ENCODE measurements around the gene THOC6.

The THOC6 gene

GRCh38 chr16:3027489-3027795 lies 3.6 kb downstream of the THOC6 start:
- Histone ChIP-seq H3K36me3 (ENCODE audit: insufficient read depth) (no peaks in the 10 kb centered on the region), H2AFZ (ENCODE audit: low read depth) (no peak overlapping the region), H3K4me2 (peak overlapping the region; percentile 82; the same call in 1 of the 2 replicates), H3K4me1 (ENCODE audit: low read depth, poor library complexity, severe bottlenecking) (peaks cover 30% of the 10 kb centered on the region), H3K9ac (no peak overlapping the region), H3K79me2 (ENCODE audit: insufficient read depth, low read depth) (no peaks in the 10 kb centered on the region), H3K4me3 (IDR thresholded peaks at IDR 0.05; ENCODE audit: insufficient read depth, low read depth, low read length) (no peak overlapping the region), H3K27me3 (ENCODE audit: insufficient read depth, low read depth) (peaks cover 41% of the 10 kb centered on the region), H3K27ac (no peak overlapping the region), H4K20me1 (ENCODE audit: insufficient read depth) (no peaks in the 10 kb centered on the region)
- TF ChIP-seq CTCF (conservative IDR thresholded peaks at IDR 0.05; ENCODE audit: low read depth, low read length) = no peak

DNA sequence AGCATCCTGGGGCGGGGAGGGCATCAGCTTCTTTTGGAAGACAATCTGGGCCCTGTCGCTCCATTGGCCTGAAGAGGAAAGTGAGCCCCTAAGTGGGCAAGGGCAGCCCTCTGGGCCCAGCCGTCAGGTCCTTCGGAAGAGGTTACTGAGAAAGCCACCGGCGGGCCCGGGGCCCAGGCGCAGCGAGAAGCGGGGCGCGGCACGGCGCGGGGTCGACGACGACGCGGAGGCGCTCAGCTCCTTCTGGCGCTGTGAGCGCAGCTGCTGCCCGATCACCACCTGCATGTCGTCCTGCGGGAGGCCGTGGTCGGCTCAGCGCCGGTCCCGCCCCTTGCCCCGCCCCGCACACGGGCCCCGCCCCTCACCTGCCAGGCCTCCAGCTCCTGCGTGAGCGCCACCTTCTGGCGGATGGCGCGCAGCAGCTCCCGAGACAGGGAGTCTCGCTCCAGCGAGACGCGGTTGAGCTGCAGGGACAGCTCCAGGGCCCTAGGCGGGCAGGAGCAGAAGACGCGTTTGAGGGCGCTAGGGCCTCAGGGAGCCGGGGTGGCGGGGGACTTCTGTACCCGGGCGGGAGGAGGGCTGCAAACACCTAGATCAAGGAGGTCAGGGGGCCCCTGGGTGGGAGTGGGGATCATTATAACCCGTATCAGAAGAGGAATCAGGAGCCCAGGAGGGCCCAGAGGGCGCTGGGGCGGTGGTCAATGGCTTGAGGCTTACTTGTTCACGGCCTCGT lies 4.3 kb downstream of the THOC6 start:
- peak overlapping the region; percentile 82 for H3K4me2 ChIP-seq
- peaks cover 48% of the 10 kb centered on the region for H3K27me3 ChIP-seq (ENCODE audit: insufficient read depth, low read depth)
- no peak overlapping the region for H3K9ac ChIP-seq
- H3K27ac ChIP-seq = no peak overlapping the region
- H4K20me1 ChIP-seq (ENCODE audit: insufficient read depth) = no peaks in the 10 kb centered on the region
- peak overlapping the region; percentile 29; the same call in 1 of the 2 replicates for H2AFZ ChIP-seq (ENCODE audit: low read depth)
- peaks cover 30% of the 10 kb centered on the region for H3K4me1 ChIP-seq (ENCODE audit: low read depth, poor library complexity, severe bottlenecking)
- no peaks in the 10 kb centered on the region for H3K36me3 ChIP-seq (ENCODE audit: insufficient read depth)
- H3K4me3 ChIP-seq (IDR thresholded peaks at IDR 0.05; ENCODE audit: insufficient read depth, low read depth, low read length) = no peak overlapping the region
- H3K79me2 ChIP-seq (ENCODE audit: insufficient read depth, low read depth) = no peaks in the 10 kb centered on the region
- TF ChIP-seq CTCF (conservative IDR thresholded peaks at IDR 0.05; ENCODE audit: low read depth, low read length) = peak; percentile 65

DNA sequence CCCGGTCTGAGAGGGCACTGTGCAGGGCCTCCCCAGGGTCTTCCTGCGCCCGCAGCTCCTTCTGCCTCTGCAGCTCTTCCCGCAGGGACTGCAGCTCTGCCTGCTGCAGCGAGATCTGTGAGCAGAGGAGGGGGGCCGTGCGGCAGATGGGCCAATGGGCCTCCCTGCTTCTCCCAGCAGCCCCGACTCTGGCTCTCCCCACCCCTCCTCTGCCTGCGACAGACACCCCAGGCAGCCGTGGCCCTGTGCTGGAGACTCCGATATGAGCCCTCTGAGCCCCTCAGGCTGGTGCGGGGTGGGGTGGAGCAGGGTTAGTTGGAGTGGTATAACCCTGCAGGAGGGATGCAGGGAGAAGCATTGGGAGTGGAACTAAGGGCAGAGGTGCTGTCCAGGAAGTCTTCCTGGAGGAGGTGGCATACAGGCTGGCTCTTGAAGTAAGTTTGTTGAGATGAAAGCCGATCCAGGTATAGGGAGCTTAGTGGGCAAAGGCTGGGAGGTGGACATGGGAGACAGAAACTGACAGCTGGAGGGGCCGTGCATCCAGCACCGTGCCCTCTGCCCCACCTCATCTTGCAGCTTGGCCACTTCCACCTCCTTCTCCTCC lies 5.0 kb downstream of the THOC6 start:
- H3K27me3 ChIP-seq (ENCODE audit: insufficient read depth, low read depth) = peaks cover 55% of the 10 kb centered on the region
- H3K4me1 ChIP-seq (ENCODE audit: low read depth, poor library complexity, severe bottlenecking) = peaks cover 36% of the 10 kb centered on the region
- no peaks in the 10 kb centered on the region for H3K79me2 ChIP-seq (ENCODE audit: insufficient read depth, low read depth)
- no peak overlapping the region for H2AFZ ChIP-seq (ENCODE audit: low read depth)
- no peaks in the 10 kb centered on the region for H3K36me3 ChIP-seq (ENCODE audit: insufficient read depth)
- TF ChIP-seq CTCF (conservative IDR thresholded peaks at IDR 0.05; ENCODE audit: low read depth, low read length) = no peak
- H3K4me2 ChIP-seq = no peak overlapping the region
- H3K9ac ChIP-seq = no peak overlapping the region
- no peak overlapping the region for H3K4me3 ChIP-seq (IDR thresholded peaks at IDR 0.05; ENCODE audit: insufficient read depth, low read depth, low read length)
- no peak overlapping the region for H3K27ac ChIP-seq
- no peaks in the 10 kb centered on the region for H4K20me1 ChIP-seq (ENCODE audit: insufficient read depth)

GRCh38 chr16:3029491-3030221 lies 5.8 kb downstream of the THOC6 start:
- no peaks in the 10 kb centered on the region for H4K20me1 ChIP-seq (ENCODE audit: insufficient read depth)
- peaks cover 62% of the 10 kb centered on the region for H3K27me3 ChIP-seq (ENCODE audit: insufficient read depth, low read depth)
- H3K4me2 ChIP-seq = no peak overlapping the region; the same call in 1 of the 2 replicates
- no peak overlapping the region; the same call in 1 of the 2 replicates for H2AFZ ChIP-seq (ENCODE audit: low read depth)
- H3K27ac ChIP-seq = no peak overlapping the region
- H3K4me3 ChIP-seq (IDR thresholded peaks at IDR 0.05; ENCODE audit: insufficient read depth, low read depth, low read length) = no peak overlapping the region
- H3K36me3 ChIP-seq (ENCODE audit: insufficient read depth) = no peaks in the 10 kb centered on the region
- H3K79me2 ChIP-seq (ENCODE audit: insufficient read depth, low read depth) = no peaks in the 10 kb centered on the region
- no peak overlapping the region for H3K9ac ChIP-seq
- H3K4me1 ChIP-seq (ENCODE audit: low read depth, poor library complexity, severe bottlenecking) = peaks cover 35% of the 10 kb centered on the region
- no peak for TF ChIP-seq CTCF (conservative IDR thresholded peaks at IDR 0.05; ENCODE audit: low read depth, low read length)

All from KMS-11 (cell line).